Measurements from ENCODE around the gene FBXO39. TPM values are rescaled to one million over a fixed set of nuclear protein-coding genes. Genes with fewer than 3 reads are reported as not detected.
A peak's percentile ranks its signal among the peaks of the same experiment; 100 is the strongest.

The FBXO39 gene
- total RNA-seq, 2 donors from 2014 or later = 0.49 TPM; not detected in 1

- ATAC-seq (ENCODE audit: insufficient number of reproducible peaks, low FRiP score, low read depth) = peak; percentile 29
- peak; percentile 15 for DNase-seq (ENCODE audit: low spot score)
- Histone ChIP-seq H3K9me3 (no peaks in the 10 kb centered on the region), H3K4me3 (no peak overlapping the region), H3K27ac (peak overlapping the region; percentile 75 to 83), H3K36me3 (no peaks in the 10 kb centered on the region), H3K27me3 (replicated peaks; ENCODE audit: insufficient read depth) (no peaks in the 10 kb centered on the region), H3K4me1 (ENCODE audit: control insufficient read depth in 1 of 2, low read depth in 2 of 2) (peaks cover 6 to 41% of the 10 kb centered on the region in 2 donors)
- no peak for TF ChIP-seq CTCF (IDR thresholded peaks at IDR 0.05)
These were observed 23.7 kb upstream of the FBXO39 start for GRCh38 chr17:6752068-6752909.

GRCh38 chr17:6753006-6753445 lies 23.0 kb upstream of the FBXO39 start:
- ATAC-seq (ENCODE audit: insufficient number of reproducible peaks, low FRiP score, low read depth) (peak; percentile 75), DNase-seq (ENCODE audit: low spot score) (no peak)
- Histone ChIP-seq H3K4me1 (ENCODE audit: control insufficient read depth in 1 of 2, low read depth in 2 of 2) (peaks cover 6 to 46% of the 10 kb centered on the region in 2 donors), H3K27ac (peak overlapping the region; percentile 75 to 83), H3K27me3 (replicated peaks; ENCODE audit: insufficient read depth) (no peaks in the 10 kb centered on the region), H3K9me3 (no peaks in the 10 kb centered on the region), H3K36me3 (no peaks in the 10 kb centered on the region), H3K4me3 (peak overlapping the region; percentile 29)
- TF ChIP-seq CTCF (IDR thresholded peaks at IDR 0.05) = no peak

GRCh38 chr17:6753546-6753945 lies 22.5 kb upstream of the FBXO39 start:
- TF ChIP-seq CTCF (IDR thresholded peaks at IDR 0.05) = no peak
- no peak for DNase-seq (ENCODE audit: low spot score)
- no peaks in the 10 kb centered on the region for H3K27me3 ChIP-seq (replicated peaks; ENCODE audit: insufficient read depth)
- no peaks in the 10 kb centered on the region for H3K9me3 ChIP-seq
- H3K4me1 ChIP-seq (ENCODE audit: control insufficient read depth in 1 of 2, low read depth in 2 of 2) = peaks cover 6 to 46% of the 10 kb centered on the region in 2 donors
- H3K4me3 ChIP-seq = no peak overlapping the region
- peaks cover 2% of the 10 kb centered on the region for H3K36me3 ChIP-seq
- peak overlapping the region; percentile 75 to 83 for H3K27ac ChIP-seq
- ATAC-seq (ENCODE audit: insufficient number of reproducible peaks, low FRiP score, low read depth) = no peak

- ATAC-seq (ENCODE audit: insufficient number of reproducible peaks, low FRiP score, low read depth) (no peak), DNase-seq (ENCODE audit: low spot score) (no peak)
- TF ChIP-seq CTCF (IDR thresholded peaks at IDR 0.05) = no peak
- no peaks in the 10 kb centered on the region for H3K27me3 ChIP-seq (replicated peaks; ENCODE audit: insufficient read depth)
- H3K4me1 ChIP-seq (ENCODE audit: control insufficient read depth in 1 of 2, low read depth in 2 of 2) = peaks cover 6 to 46% of the 10 kb centered on the region in 2 donors
- H3K27ac ChIP-seq = peak overlapping the region; percentile 49 to 72
- H3K9me3 ChIP-seq = no peaks in the 10 kb centered on the region
- peak overlapping the region; percentile 77 for H3K4me3 ChIP-seq
- peaks cover 2% of the 10 kb centered on the region for H3K36me3 ChIP-seq
These were observed 20.7 kb upstream of the FBXO39 start for GRCh38 chr17:6755281-6755680.

- no peaks in the 10 kb centered on the region for H3K27me3 ChIP-seq (replicated peaks; ENCODE audit: insufficient read depth)
- peak within 1 kb of the TSS; percentile 49 to 72 for H3K27ac ChIP-seq
- DNase-seq (ENCODE audit: low spot score) (no peak), ATAC-seq (ENCODE audit: insufficient number of reproducible peaks, low FRiP score, low read depth) (no peak)
- H3K4me1 ChIP-seq (ENCODE audit: control insufficient read depth in 1 of 2, low read depth in 2 of 2) = peaks cover 6 to 46% of the 10 kb centered on the region in 2 donors
- peak within 1 kb of the TSS; percentile 77 for H3K4me3 ChIP-seq
- H3K36me3 ChIP-seq = peaks cover 7% of the 10 kb centered on the region
- H3K9me3 ChIP-seq = no peaks in the 10 kb centered on the region
- no peak for TF ChIP-seq CTCF (IDR thresholded peaks at IDR 0.05)
These were observed 20.3 kb upstream of the FBXO39 start, which contains the start of gene XAF1 for GRCh38 chr17:6755731-6756184. XAF1 (plus strand) TSS chr17:6756046; CDS start chr17:6756079, 33 bp downstream.

All from thoracic aorta (tissue), 2 donors.